K562 (cell line): ENCODE data around the gene SPSB1. TPM values are rescaled to one million over a fixed set of nuclear protein-coding genes. Genes with fewer than 3 reads are reported as not detected.
A peak's percentile ranks its signal among the peaks of the same experiment; 100 is the strongest.

Source experiments
- ATAC-seq: fragments of 200-7000 bp; cut with Tn5 transposase; 3 replicates; pipeline ENCODE4 v1.9.1; 2020; ENCODE audit warnings: moderate library complexity
- BruUV-seq: library from RNA; stranded (reverse); fragments of 400-500 nt; replicated peaks from 2 replicates; lab custom pipeline; 2021; lab: Mats Ljungman, UMichigan
- CTCF ChIA-PET: fragments of 300-600 bp; formaldehyde crosslinking; extraction: SDS; loops from one replicate; lab custom pipeline; 2021; ENCODE audit warnings: low intra/inter-chr PET ratio; lab: Yijun Ruan, JAX
- POLR2A ChIA-PET: fragments of 300-600, 350-650 bp; sonication (Branson Sonifier 250); formaldehyde crosslinking; extraction: SDS; loops from one replicate; lab custom pipeline; 2021; ENCODE audit warnings: antibody characterized with exemption, inconsistent platforms; lab: Yijun Ruan, JAX
- DNase-seq, 4 experiments: peaks; one replicate each; pipeline versions ENCODE4 v3.0.0 to v3.0.0-alpha.2; 2011 to 2018; ENCODE audit warnings: low spot score in 3 of 4, mixed read lengths in 3 of 4; ENCODE audit errors: extremely low read depth in 1 of 4
- FAIRE-seq: peaks from 2 replicates; lab custom pipeline; 2011; peaks lifted over from hg19 to GRCh38; lab: Jason Lieb, UNC
- H2AFZ ChIP-seq: 2 replicates; pipeline ENCODE4 v1.6.0; 2011; ENCODE audit warnings: low read depth, low read length, control low read depth, inconsistent platforms
- H3K27ac ChIP-seq: fragments of 200-600 bp; 3 replicates; pipeline ENCODE4 v1.8.0; 2011; ENCODE audit warnings: low read depth, mild to moderate bottlenecking, control low read depth, inconsistent platforms, low read length, moderate library complexity, mixed read lengths; ENCODE audit errors: extremely low read depth
- H3K27me3 ChIP-seq, 2 experiments: fragments of 300-600 bp in 1 of 2; 2 replicates in 1 of 2; 3 replicates in 1 of 2; pipeline versions ENCODE4 v1.6.0 to v1.8.0; 2011; ENCODE audit warnings: inconsistent platforms in 2 of 2, low read length in 2 of 2, mild to moderate bottlenecking in 1 of 2, mixed read lengths in 1 of 2, moderate library complexity in 1 of 2; ENCODE audit not compliant: control insufficient read depth in 2 of 2, insufficient read depth in 2 of 2
- H3K36me3 ChIP-seq: fragments of 300-600 bp; 3 replicates; pipeline ENCODE4 v1.8.0; 2011; ENCODE audit warnings: mild to moderate bottlenecking, low read length, inconsistent platforms; ENCODE audit not compliant: control insufficient read depth, insufficient read depth
- H3K4me1 ChIP-seq, 2 experiments: fragments of 200-600 bp in 1 of 2; replicated peaks in 1 of 2; 2 replicates in 1 of 2; 3 replicates in 1 of 2; pipeline versions ENCODE4 v1.5.1 to v1.8.0; 2011; ENCODE audit warnings: inconsistent platforms in 2 of 2, low read length in 2 of 2, mild to moderate bottlenecking in 1 of 2, mixed read lengths in 1 of 2, moderate library complexity in 1 of 2; ENCODE audit not compliant: control insufficient read depth in 2 of 2, insufficient read depth in 2 of 2
- H3K4me2 ChIP-seq: 2 replicates; pipeline ENCODE4 v1.6.1; 2011; ENCODE audit warnings: low read length, control low read depth, inconsistent platforms, mixed read lengths; ENCODE audit not compliant: insufficient read depth
- H3K4me3 ChIP-seq: fragments of 200-600 bp; sonication (generic), shearing (Covaris generic); 2 replicates; pipeline ENCODE4 v1.5.1; 2016; ENCODE audit warnings: control low read depth, inconsistent platforms
- H3K79me2 ChIP-seq: fragments of 200-600 bp; 3 replicates; pipeline ENCODE4 v1.8.0; 2011; ENCODE audit warnings: low read length, inconsistent platforms; ENCODE audit not compliant: control insufficient read depth, insufficient read depth
- H3K9ac ChIP-seq, 2 experiments: 2 replicates each; pipeline versions ENCODE4 v1.6.0 to v1.6.1; 2011; ENCODE audit warnings: low read depth in 2 of 2, low read length in 2 of 2, control low read depth in 1 of 2, inconsistent platforms in 1 of 2, mild to moderate bottlenecking in 1 of 2, mixed read lengths in 1 of 2; ENCODE audit not compliant: insufficient read depth in 1 of 2
- H3K9me1 ChIP-seq: one replicate; pipeline ENCODE4 v1.6.0; 2011; ENCODE audit warnings: inconsistent platforms, mild to moderate bottlenecking, low read length, moderate library complexity; ENCODE audit not compliant: control insufficient read depth, insufficient read depth
- H3K9me3 ChIP-seq: replicated peaks from 2 replicates; pipeline ENCODE4 v1.5.1; 2011; ENCODE audit warnings: low read depth, low read length, inconsistent platforms; ENCODE audit not compliant: control insufficient read depth, insufficient read depth
- H4K20me1 ChIP-seq: replicated peaks from 2 replicates; pipeline ENCODE4 v1.6.1; 2011; ENCODE audit warnings: low read length, inconsistent platforms, mixed read lengths; ENCODE audit not compliant: control insufficient read depth, insufficient read depth
- E4F1 ChIP-seq: fragments of 250-450 bp; sonication (Bioruptor Pico); IDR thresholded peaks from 2 replicates; pipeline ENCODE4 v1.5.0; 2021; ENCODE audit warnings: mild to moderate bottlenecking, borderline replicate concordance
- MCM7 ChIP-seq, 2 experiments: fragments of 450-650 bp; IDR thresholded peaks; 2 replicates each; pipeline ENCODE4 v1.6.1; 2016 to 2018
- MTA1 ChIP-seq: fragments of 450-650 bp; IDR thresholded peaks from 2 replicates; pipeline ENCODE4 v1.6.1; 2017; ENCODE audit warnings: borderline replicate concordance
- RB1 ChIP-seq: fragments of 450-650 bp; IDR thresholded peaks from 2 replicates; pipeline ENCODE4 v1.6.1; 2017; ENCODE audit warnings: low read depth, mild to moderate bottlenecking
- USF1 ChIP-seq: sonication (generic); formaldehyde crosslinking; IDR thresholded peaks from 2 replicates; pipeline ENCODE4 v1.9.0; 2022; ENCODE audit warnings: mild to moderate bottlenecking, missing genetic modification reagents
- ZC3H11A ChIP-seq: IDR thresholded peaks from 2 replicates; pipeline ENCODE4 v1.6.1; 2012; ENCODE audit warnings: low read depth, low read length, improper control_type of control experiment
- ZNF121 ChIP-seq: sonication (generic); formaldehyde crosslinking; conservative IDR thresholded peaks from 2 replicates; pipeline ENCODE4 v1.8.0; 2022; ENCODE audit warnings: missing genetic modification reagents
- WGBS: fragments of 100-300 bp; shearing (Covaris generic); methylation state at CpG from one replicate; pipeline ENCODE4 v1.1.6; 2016; ENCODE audit warnings: low coverage, mixed read lengths; ENCODE audit not compliant: insufficient coverage; ENCODE audit errors: missing lambda C conversion rate; 5-methylcytosine and 5-hydroxymethylcytosine counted together
- in situ Hi-C: fragments of 300-500 bp; cut with MboI; formaldehyde crosslinking; loops from 4 replicates; pipeline ENCODE4 v1.15.0; 2018; ENCODE audit warnings: inconsistent platforms, mixed read lengths
- intact Hi-C: fragments of 100-400 bp; cut with micrococcal nuclease; formaldehyde crosslinking; loops from 2 replicates; pipeline ENCODE4 v1.14.2; 2022
- polyA plus RNA-seq, 8 experiments: library from polyadenylated mRNA; depleted of rRNA in 4 of 8; stranded (reverse) in 5 of 8; unstranded in 3 of 8; fragments of >200 nt; fragmentation: Nextera tagmentation in 2 of 8; fragmentation: Illumina TruSeq in 1 of 8; extraction: Ambion mirVana in 2 of 8; extraction: Trizol in 1 of 8; gene quantifications; 2 replicates each; pipeline versions ENCODE4 v1.2.1 to v1.2.3, GENCODE V29; 2011 to 2014; ENCODE audit warnings: inconsistent platforms in 1 of 8, missing spikeins in 1 of 8
- total RNA-seq, 7 experiments: library from RNA; depleted of rRNA in 6 of 7; stranded (reverse); fragments of >200 nt in 6 of 7; fragmentation: Illumina TruSeq in 2 of 7; extraction: Trizol in 2 of 7; gene quantifications; 2 replicates each; pipeline versions ENCODE4 v1.2.1 to v1.2.3, GENCODE V29; 2011 to 2021; ENCODE audit warnings: low replicate concordance in 1 of 7

Gene SPSB1
- total and polyA plus RNA-seq, 9 of the 15 experiments (the other 6 are each of a cell fraction or from before 2014, with no cell fraction given): 0.06 to 0.35 (median 0.14) TPM; not detected in 6

- H3K36me3 ChIP-seq: no peaks in the 10 kb centered on the region
- H4K20me1 ChIP-seq: peaks cover 46% of the 10 kb centered on the region
- intact Hi-C loops: loop anchor here (1.0 to 5.0 kb wide), 3 partner anchors 21 to 223 kb away; no protein-coding TSS in a partner anchor
- H3K4me3 ChIP-seq: no peak overlapping the region
- no peak for FAIRE-seq
- 4% methylated on average over 7 of the region's 7 CpGs for WGBS
- ChIA-PET CTCF (interaction anchor here (0.6 to 3.8 kb wide), 9 partner anchors 17 to 1921 kb away, joined by 3 to 32 read pairs (median 4); no protein-coding TSS in a partner anchor), POLR2A (interaction anchor here (0.8 to 0.9 kb wide), 3 partner anchors 10 to 18 kb away, joined by 3 to 4 read pairs (median 3); no protein-coding TSS in a partner anchor)
- no peaks in the 10 kb centered on the region for H3K9me3 ChIP-seq
- no peak for ATAC-seq
- no peak for TF ChIP-seq RB1
- TF ChIP-seq ZNF121 (CRISPR knock-in tag): 0 out of 2 replicates have a peak, but pooled peaks have one; percentile 18
- no peak for TF ChIP-seq ZC3H11A
- no peak for DNase-seq
- in situ Hi-C loops: no loop called here
- no peak overlapping the region for H3K9ac ChIP-seq
- H3K9me1 ChIP-seq: no peaks in the 10 kb centered on the region
- peaks cover 63 to 88% of the 10 kb centered on the region in 2 experiments for H3K27me3 ChIP-seq
- peaks cover 0 to 17% of the 10 kb centered on the region in 2 experiments; a peak in 2 of 5 replicates for H3K4me1 ChIP-seq
- no peak overlapping the region for H3K27ac ChIP-seq
- no peak overlapping the region for H2AFZ ChIP-seq
- H3K79me2 ChIP-seq: no peaks in the 10 kb centered on the region
- no TSS peak for BruUV-seq
- no peak overlapping the region for H3K4me2 ChIP-seq
These were observed 24.7 kb upstream of the SPSB1 start for GRCh38 chr1:9267827-9268581.

- H3K4me2 ChIP-seq: no peak overlapping the region
- no peak overlapping the region for H3K9ac ChIP-seq
- H4K20me1 ChIP-seq: peaks cover 46% of the 10 kb centered on the region
- CTCF ChIA-PET: interaction anchor here (3.4 to 3.8 kb wide), 2 partner anchors 186 to 221 kb away, joined by 31 to 32 read pairs; no protein-coding TSS in a partner anchor
- no peak overlapping the region for H3K4me3 ChIP-seq
- no peaks in the 10 kb centered on the region for H3K9me3 ChIP-seq
- POLR2A ChIA-PET: interaction anchor here (1.7 kb wide), 1 partner anchor 13 kb away, joined by 5 read pairs; no protein-coding TSS in a partner anchor
- TF ChIP-seq RB1 (no peak), E4F1 (CRISPR knock-in tag) (no peak), MCM7 (IDR thresholded peaks at IDR 0.05) (no peak), MTA1 (no peak), USF1 (CRISPR knock-in tag) (peak; percentile 55)
- in situ Hi-C loops: no loop called here
- whole genome bisulfite sequencing: 2% methylated on average over 17 of the region's 17 CpGs
- no peaks in the 10 kb centered on the region for H3K9me1 ChIP-seq
- DNase-seq (no peak), ATAC-seq (peak; percentile 36; the same call in 2 of the 3 replicates), FAIRE-seq (no peak)
- no peak overlapping the region for H2AFZ ChIP-seq
- BruUV-seq: no TSS peak
- no peaks in the 10 kb centered on the region for H3K36me3 ChIP-seq
- no peak overlapping the region for H3K27ac ChIP-seq
- H3K4me1 ChIP-seq: peaks cover 0 to 9% of the 10 kb centered on the region in 2 experiments; a peak in 2 of 5 replicates
- H3K79me2 ChIP-seq: no peaks in the 10 kb centered on the region
- H3K27me3 ChIP-seq: peaks cover 64 to 83% of the 10 kb centered on the region in 2 experiments
- intact Hi-C loops: loop anchor here (5.0 kb wide), 1 partner anchor 188 kb away; no protein-coding TSS in a partner anchor
These were observed 23.6 kb upstream of the SPSB1 start for GRCh38 chr1:9269078-9269501.
